ENCODE measurements around the gene RPP14. TPM values are rescaled to one million over a fixed set of nuclear protein-coding genes. Genes with fewer than 3 reads are reported as not detected.

The RPP14 gene
- total and polyA plus RNA-seq, 2 experiments from 2014 or later = 11.7 to 18.6 TPM

GRCh38 chr3:58322793-58323192, 16.7 kb downstream of the RPP14 start:
- Histone ChIP-seq H3K36me3 (ENCODE audit: insufficient read depth) (peaks cover 3% of the 10 kb centered on the region; the same call in 1 of the 2 replicates), H4K20me1 (replicated peaks; ENCODE audit: insufficient read depth) (no peaks in the 10 kb centered on the region; the same call in 1 of the 2 replicates), H3K27me3 (ENCODE audit: insufficient read depth) (no peaks in the 10 kb centered on the region), H3F3A (replicated peaks; ENCODE audit: low read depth) (0 out of 2 replicates have a peak, but pooled peaks cover 5% of the 10 kb centered on the region), H3K4me1 (ENCODE audit: insufficient read depth) (peaks cover 24% of the 10 kb centered on the region), H3K4me3 (no peak overlapping the region), H3K79me2 (replicated peaks; ENCODE audit: insufficient read depth) (no peaks in the 10 kb centered on the region), H3K27ac (ENCODE audit: low read depth) (0 out of 2 replicates have a peak overlapping the region, but pooled peaks have one; percentile 13), H3K9me2 (ENCODE audit: insufficient read depth) (no peaks in the 10 kb centered on the region), H3K4me2 (peak overlapping the region; percentile 73; the same call in 1 of the 2 replicates), H2AFZ (no peak overlapping the region)
- Mint-ChIP-seq H3K9me3 (no peaks in the 10 kb centered on the region), H3K4me1 (peaks cover 30% of the 10 kb centered on the region), H3K4me3 (no peak overlapping the region), H3K36me3 (ENCODE audit: low read depth) (peaks cover 23% of the 10 kb centered on the region; the same call in 2 of the 3 replicates), H3K27ac (peak overlapping the region; percentile 44; the same call in 1 of the 2 replicates), H3K27me3 (ENCODE audit: insufficient read depth, low read depth, poor library complexity) (peaks cover 14% of the 10 kb centered on the region)
- ATAC-seq (no peak), DNase-seq (ENCODE audit: low spot score) (no peak)
- TF ChIP-seq REST (IDR thresholded peaks at IDR 0.05; ENCODE audit: unreplicated experiment) (no peak), POLR2AphosphoS5 (IDR thresholded peaks at IDR 0.05; ENCODE audit: low read depth) (no peak), EZH2 (IDR thresholded peaks at IDR 0.05; ENCODE audit: low read depth, unreplicated experiment) (no peak), ZNF331 (CRISPR knock-in tag; IDR thresholded peaks at IDR 0.05; ENCODE audit: low read depth) (no peak), ZNF114 (CRISPR knock-in tag; IDR thresholded peaks at IDR 0.05) (no peak), EZH2phosphoT487 (IDR thresholded peaks at IDR 0.05; ENCODE audit: unreplicated experiment) (no peak), JUNB (IDR thresholded peaks at IDR 0.05; ENCODE audit: unreplicated experiment) (no peak), ETS1 (IDR thresholded peaks at IDR 0.05) (no peak), CTCF (conservative IDR thresholded peaks at IDR 0.05; ENCODE audit: low read depth in 2 of 2) (no peak), ZNF462 (CRISPR knock-in tag; IDR thresholded peaks at IDR 0.05) (no peak), CREB1 (CRISPR knock-in tag; IDR thresholded peaks at IDR 0.05; ENCODE audit: low read depth) (no peak), STAT1 (IDR thresholded peaks at IDR 0.05; ENCODE audit: unreplicated experiment) (no peak), NANOG (IDR thresholded peaks at IDR 0.05; ENCODE audit: borderline replicate concordance) (no peak)

Measured in GM23338 (cell line).